A673 (cell line): ENCODE measurements around the gene TMEM97. TPM values are rescaled to one million over a fixed set of nuclear protein-coding genes. Genes with fewer than 3 reads are reported as not detected.

Experiments used
- BruUV-seq: library from RNA; stranded (reverse); fragments of 400-500 nt; replicated peaks from 2 replicates; lab custom pipeline; 2021; lab: Mats Ljungman, UMichigan
- CTCF ChIA-PET: fragments of 300-600 bp; sonication (Branson Sonifier 250); formaldehyde crosslinking; loops from one replicate; lab custom pipeline; 2022; ENCODE audit warnings: antibody characterized with exemption; lab: Charles Lee
- POLR2A ChIA-PET: fragments of 300-600 bp; sonication (Branson Sonifier 250); formaldehyde crosslinking; loops from one replicate; lab custom pipeline; 2022; ENCODE audit warnings: antibody characterized with exemption; ENCODE audit not compliant: low non-redundant PET; lab: Charles Lee
- DNase-seq: peaks from one replicate; pipeline ENCODE4 v3.0.0-alpha.2; 2015; ENCODE audit warnings: low spot score
- H3K27ac ChIP-seq: fragments of 200-600 bp; sonication (generic); 2 replicates; pipeline ENCODE4 v1.5.1; 2016; ENCODE audit warnings: mixed run types, low read depth, mild to moderate bottlenecking, mixed read lengths, antibody characterized with exemption, low read length; ENCODE audit not compliant: poor library complexity, severe bottlenecking
- H3K27me3 ChIP-seq: fragments of 200-600 bp; sonication (generic); replicated peaks from 2 replicates; pipeline ENCODE4 v1.6.1; 2017; ENCODE audit warnings: mixed run types, low read depth, mild to moderate bottlenecking, mixed read lengths, antibody characterized with exemption, low read length; ENCODE audit not compliant: insufficient read depth, poor library complexity
- H3K36me3 ChIP-seq: fragments of 200-600 bp; sonication (generic); 2 replicates; pipeline ENCODE4 v1.6.1; 2016; ENCODE audit warnings: mixed run types, mild to moderate bottlenecking, mixed read lengths, antibody characterized with exemption, low read length; ENCODE audit not compliant: insufficient read depth, poor library complexity, severe bottlenecking
- H3K4me1 ChIP-seq: fragments of 200-600 bp; sonication (generic); 2 replicates; pipeline ENCODE4 v1.6.1; 2017; ENCODE audit warnings: mixed run types, mild to moderate bottlenecking, mixed read lengths, antibody characterized with exemption, low read length; ENCODE audit not compliant: insufficient read depth, poor library complexity, severe bottlenecking
- H3K4me3 ChIP-seq: fragments of 200-600 bp; sonication (generic); 2 replicates; pipeline ENCODE4 v1.5.1; 2016; ENCODE audit warnings: low read depth, mixed run types, mild to moderate bottlenecking, mixed read lengths, low read length; ENCODE audit not compliant: poor library complexity, severe bottlenecking
- H3K9me3 ChIP-seq: fragments of 200-600 bp; sonication (generic); 2 replicates; pipeline ENCODE4 v1.6.1; 2016; ENCODE audit warnings: mixed run types, low read depth, mild to moderate bottlenecking, mixed read lengths, antibody characterized with exemption, low read length; ENCODE audit not compliant: poor library complexity, severe bottlenecking
- CTCF ChIP-seq: fragments of 300-800, 200-600 bp; sonication (generic); conservative IDR thresholded peaks from 2 replicates; pipeline ENCODE4 v1.5.1; 2017; ENCODE audit warnings: low read depth, mild to moderate bottlenecking, antibody characterized with exemption, low read length, moderate library complexity, mixed read lengths
- EZH2 ChIP-seq: fragments of 200-600 bp; sonication (generic); IDR thresholded peaks from 2 replicates; pipeline ENCODE4 v1.6.1; 2017; ENCODE audit warnings: borderline replicate concordance, low read depth, mild to moderate bottlenecking, mixed read lengths, antibody characterized with exemption, low read length; ENCODE audit not compliant: poor library complexity, severe bottlenecking
- intact Hi-C: fragments of 100-400 bp; cut with micrococcal nuclease; formaldehyde crosslinking; loops from one replicate; pipeline ENCODE4 v1.10.0; 2022; ENCODE audit not compliant: unreplicated experiment
- total RNA-seq: library from RNA; stranded (reverse); gene quantifications from 2 replicates; pipeline ENCODE4 v1.2.3, GENCODE V29; 2021

TMEM97 gene
- total RNA-seq, 1 experiment from 2014 or later, result 134 TPM

- CTCF ChIA-PET, result no interaction called here
- Histone ChIP-seq H3K36me3 (peaks cover 46% of the 10 kb centered on the region), H3K9me3 (no peaks in the 10 kb centered on the region), H3K27me3 (no peaks in the 10 kb centered on the region), H3K4me3 (no peak overlapping the region), H3K27ac (no peak overlapping the region), H3K4me1 (peaks cover 24% of the 10 kb centered on the region)
- BruUV-seq, result no TSS peak
- intact Hi-C loops, result no loop called here
- TF ChIP-seq CTCF (no peak), EZH2 (no peak)
- POLR2A ChIA-PET, result no interaction called here
- no peak for DNase-seq
Measured at GRCh38 chr17:28324267-28324745, 5.3 kb downstream of the TMEM97 start.

DNA sequence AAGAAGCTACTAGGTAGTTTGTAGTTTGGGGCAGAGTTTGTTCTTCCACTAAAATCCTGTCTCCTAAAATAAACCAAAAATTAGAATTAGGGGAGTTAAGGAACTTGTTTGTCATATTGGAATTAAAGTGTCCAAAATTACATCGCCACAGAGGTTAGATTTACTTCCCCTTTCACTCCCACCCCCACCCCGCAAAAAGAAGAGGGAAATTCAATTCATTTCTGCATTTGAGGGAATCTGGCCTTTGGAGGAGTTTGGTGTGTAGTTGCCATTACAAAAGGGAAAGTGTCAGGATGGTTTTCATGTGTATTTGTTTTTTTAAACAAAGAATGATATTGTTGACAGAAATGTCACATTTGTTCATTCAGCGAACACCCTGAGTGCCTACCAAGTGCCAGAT lies 5.8 kb downstream of the TMEM97 start:
- POLR2A ChIA-PET, result no interaction called here
- BruUV-seq, result no TSS peak
- CTCF ChIA-PET, result interaction anchor here (1.1 kb wide), 1 partner anchor 11 kb away, joined by 3 read pairs; the partner anchor contains the start of genes IFT20 and TNFAIP1
- H3K27me3 ChIP-seq, result no peaks in the 10 kb centered on the region
- TF ChIP-seq CTCF (no peak), EZH2 (no peak)
- intact Hi-C loops, result no loop called here
- no peak for DNase-seq
- H3K27ac ChIP-seq, result no peak overlapping the region
- peaks cover 24% of the 10 kb centered on the region for H3K4me1 ChIP-seq
- H3K4me3 ChIP-seq, result no peak overlapping the region
- H3K36me3 ChIP-seq, result peaks cover 49% of the 10 kb centered on the region
- H3K9me3 ChIP-seq, result no peaks in the 10 kb centered on the region

DNA sequence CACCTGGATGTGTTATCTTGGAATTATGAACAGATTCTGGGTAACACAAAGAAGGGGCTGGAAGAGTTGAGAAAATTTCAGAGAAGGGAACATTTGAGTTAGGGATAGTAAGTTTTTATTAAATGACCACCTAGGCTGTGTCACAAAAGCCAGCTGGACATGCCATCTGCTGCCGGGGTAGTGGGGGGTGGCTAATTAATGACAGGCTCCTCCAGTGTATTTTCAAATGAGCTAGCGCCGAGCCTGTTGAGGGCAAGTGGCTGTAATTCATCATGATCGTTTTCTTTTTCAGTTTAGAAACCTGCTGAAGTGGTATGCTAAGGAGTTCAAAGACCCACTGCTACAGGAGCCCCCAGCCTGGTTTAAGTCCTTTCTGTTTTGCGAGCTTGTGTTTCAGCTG lies 6.2 kb downstream of the TMEM97 start:
- POLR2A ChIA-PET, result no interaction called here

More for the DNA sequence above, 6.2 kb downstream of the TMEM97 start:
- intact Hi-C loops, result no loop called here
- H3K9me3 ChIP-seq, result no peaks in the 10 kb centered on the region
- no peaks in the 10 kb centered on the region for H3K27me3 ChIP-seq
- no peak for TF ChIP-seq CTCF
- no peak for TF ChIP-seq EZH2
- no peak overlapping the region for H3K27ac ChIP-seq
- H3K4me1 ChIP-seq, result peaks cover 24% of the 10 kb centered on the region
- no TSS peak for BruUV-seq
- DNase-seq, result no peak
- H3K4me3 ChIP-seq, result no peak overlapping the region
- peaks cover 49% of the 10 kb centered on the region for H3K36me3 ChIP-seq
- CTCF ChIA-PET, result interaction anchor here (1.1 kb wide), 1 partner anchor 10 kb away, joined by 3 read pairs; the partner anchor contains the start of genes IFT20 and TNFAIP1
